ACHN (cell line): ENCODE data around the gene TP53TG5.

Experiments
- DNase-seq: peaks from one replicate; pipeline ENCODE4 v3.0.0-alpha.2; 2015
- in situ Hi-C: cut with HindIII; loops from 2 replicates; pipeline ENCODE4 v1.10.0; 2017; ENCODE audit warnings: low sequenced_read_pairs, low pct_ligation_motif_present, low pct_unique_long_range_greater_than_20kb

The TP53TG5 gene

DNA sequence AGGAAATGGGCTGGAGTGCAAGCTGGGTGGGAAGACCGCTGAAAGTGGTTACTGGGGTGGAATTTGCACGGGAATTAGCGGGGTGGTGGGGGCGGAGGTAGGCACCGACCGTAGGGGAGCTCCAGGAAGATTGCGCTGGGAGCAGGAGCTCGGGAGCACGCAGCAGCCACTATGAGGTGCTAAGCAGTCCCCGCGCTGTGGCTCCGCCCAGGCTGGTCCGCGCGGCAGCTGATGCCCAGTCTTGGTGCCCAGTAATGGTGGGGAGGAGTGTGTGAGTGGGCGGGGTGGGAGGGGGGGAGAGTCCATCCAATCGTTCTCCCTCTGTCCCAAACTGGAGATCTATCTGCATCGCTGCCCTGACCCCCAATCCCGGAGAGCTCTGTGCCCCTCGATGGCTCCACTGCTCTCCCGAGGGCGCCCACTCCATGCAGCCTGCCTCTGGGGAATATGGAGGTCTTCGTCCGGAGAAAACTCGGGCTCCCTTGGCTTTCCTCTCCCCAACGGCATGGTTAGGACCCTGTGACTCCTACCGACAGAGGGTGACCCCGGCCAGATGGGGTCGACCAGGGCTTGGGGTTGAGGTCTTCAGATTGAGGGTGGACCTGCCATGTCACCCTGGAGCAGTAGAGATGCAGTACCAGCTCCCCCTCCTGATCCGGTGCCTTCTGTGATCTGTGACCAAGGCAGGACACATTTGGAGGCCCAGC lies 5.3 kb downstream of the TP53TG5 start:
- peak; percentile 75 for DNase-seq
- in situ Hi-C loops, result no loop called here

DNA sequence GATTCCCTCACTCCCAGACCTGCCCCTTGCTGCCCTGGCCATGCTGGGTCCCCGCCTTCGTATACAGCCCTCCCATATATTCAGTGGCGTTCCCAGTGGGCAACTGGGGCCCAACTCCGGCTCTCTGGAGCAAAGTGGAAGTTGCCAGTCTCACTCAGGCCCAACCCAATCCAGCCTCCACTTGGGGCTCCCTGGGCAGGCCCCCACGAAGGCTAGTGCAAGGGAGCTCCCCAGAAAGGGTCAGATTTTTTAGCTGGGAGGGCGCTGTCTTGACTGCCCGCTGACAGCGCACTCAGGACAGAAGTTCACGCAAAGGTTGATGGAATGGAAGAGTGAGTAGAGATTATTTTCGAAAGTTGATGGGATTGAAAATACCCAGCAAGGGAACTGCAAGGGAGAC lies 5.9 kb downstream of the TP53TG5 start:
- in situ Hi-C loops, result no loop called here
- no peak for DNase-seq

DNA sequence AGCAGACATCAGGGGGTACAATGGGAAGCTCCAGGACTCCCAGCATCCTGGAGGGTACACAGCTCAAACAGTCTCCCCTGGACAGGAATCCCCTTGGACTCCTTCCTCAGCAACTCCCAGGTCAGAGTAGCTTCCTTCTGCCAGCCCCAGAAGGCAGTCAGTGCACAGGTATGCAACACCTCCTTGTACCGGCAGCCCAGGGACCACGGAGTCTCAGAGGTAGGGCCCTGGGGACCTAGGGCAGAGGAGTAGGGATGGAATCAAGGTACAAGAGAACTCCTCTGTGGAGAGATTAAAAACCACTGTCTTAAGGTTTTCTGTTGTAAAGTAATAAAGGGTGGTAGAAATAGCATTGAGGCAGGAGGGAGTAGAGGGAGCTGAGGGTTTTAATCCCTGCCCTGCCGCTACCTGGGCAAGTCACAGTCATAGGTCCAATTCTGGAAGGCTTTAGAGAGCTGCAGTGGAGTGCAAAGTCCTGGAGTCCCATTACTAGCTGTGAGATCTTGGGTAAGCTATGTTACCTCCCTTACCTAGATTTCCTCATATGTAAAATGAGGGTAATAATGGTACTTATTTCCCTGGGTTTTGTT lies 7.5 kb downstream of the TP53TG5 start:
- in situ Hi-C loops, result no loop called here
- DNase-seq, result no peak

DNA sequence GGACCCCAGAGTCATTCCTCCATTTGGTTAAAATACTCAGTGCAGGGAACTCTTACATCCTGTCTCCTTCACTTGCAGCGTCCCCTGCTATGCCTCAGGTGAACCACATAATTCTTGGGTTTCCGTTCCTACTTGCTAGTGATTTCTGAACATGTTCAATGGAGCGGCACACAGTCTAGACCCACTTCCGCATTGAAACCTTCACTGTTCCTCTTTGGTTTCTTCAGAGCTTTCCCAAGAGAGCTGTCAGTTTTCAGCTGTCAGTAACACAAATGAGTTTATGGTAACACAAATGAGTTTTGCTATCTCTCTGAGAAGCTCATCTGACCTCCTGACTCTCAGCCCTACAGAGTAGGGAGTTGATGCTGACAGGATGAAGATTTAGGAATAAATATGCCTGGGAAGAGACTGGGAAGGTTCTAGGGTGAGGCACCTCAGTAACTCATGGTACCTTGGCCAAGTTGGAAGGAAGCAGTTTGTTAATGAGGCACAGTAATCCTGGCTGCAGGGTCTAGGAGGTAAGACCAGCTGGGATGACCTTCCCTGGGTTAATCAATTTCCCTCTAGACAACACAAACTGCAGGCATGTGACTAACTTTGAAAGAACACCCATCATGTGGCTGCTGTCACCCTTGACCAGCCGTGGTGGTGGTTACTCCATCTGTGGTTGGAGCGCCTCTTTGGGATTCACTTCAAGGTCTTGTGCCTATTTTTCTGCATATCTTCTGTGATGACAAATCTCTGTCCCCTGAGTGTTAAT lies 9.7 kb downstream of the TP53TG5 start:
- DNase-seq, result no peak
- in situ Hi-C loops, result no loop called here

DNA sequence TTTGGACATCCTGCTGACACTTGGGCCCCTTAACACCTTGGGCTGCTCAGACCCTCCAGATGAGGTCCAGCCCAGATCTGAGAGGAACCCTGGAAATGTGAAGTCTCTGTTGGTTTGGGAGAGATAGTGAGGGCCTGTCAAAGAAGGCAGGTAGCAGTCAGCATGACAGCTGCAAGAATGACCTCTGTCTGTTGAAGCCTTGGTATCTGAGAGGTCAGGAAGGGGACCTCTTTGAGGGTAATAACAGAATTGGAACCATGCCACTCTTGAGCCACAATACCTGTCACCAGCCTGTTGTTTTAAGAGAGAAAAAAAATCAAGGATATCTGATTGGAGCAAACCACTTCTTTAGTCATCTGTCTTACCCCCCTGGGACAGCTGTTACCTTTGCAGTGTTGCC lies 11.0 kb downstream of the TP53TG5 start:
- in situ Hi-C loops, result no loop called here
- no peak for DNase-seq

DNA sequence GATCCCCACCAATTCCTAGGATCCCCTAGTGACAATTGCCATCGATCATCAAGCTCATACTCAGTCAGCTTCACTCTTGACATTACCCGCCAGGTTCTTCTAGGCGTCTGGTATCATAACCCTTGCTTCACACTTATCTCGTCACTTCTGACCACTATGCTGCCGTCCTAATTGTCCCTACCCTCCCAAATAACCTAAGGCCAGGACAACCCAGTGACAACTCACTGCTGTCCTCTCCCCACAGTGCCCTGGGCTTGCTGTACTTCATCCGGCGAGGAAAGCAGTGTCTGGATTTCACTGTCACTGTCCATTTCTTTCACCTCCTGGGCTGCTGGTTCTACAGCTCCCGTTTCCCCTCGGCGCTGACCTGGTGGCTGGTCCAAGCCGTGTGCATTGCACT lies 11.5 kb downstream of the TP53TG5 start:
- in situ Hi-C loops, result no loop called here
- no peak for DNase-seq

DNA sequence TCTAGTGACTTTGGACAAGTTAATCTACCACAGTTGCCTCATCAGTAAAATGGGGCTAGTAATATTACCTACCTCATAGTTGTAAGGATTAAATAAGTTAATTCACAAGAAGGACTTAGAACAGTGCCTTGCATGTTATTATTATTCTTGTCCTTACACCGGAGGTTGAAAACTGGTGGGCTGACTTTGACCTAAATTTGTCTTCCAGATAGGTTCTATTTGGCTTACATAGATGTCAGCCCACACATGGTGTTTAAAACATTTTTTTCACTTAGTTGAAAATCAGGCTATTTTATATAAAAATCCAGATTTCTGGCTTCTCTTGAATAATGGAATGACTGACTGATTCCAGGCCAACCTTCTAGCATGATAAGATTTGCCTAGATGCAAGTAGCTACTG lies 11.9 kb downstream of the TP53TG5 start:
- no peak for DNase-seq
- in situ Hi-C loops, result no loop called here

DNA sequence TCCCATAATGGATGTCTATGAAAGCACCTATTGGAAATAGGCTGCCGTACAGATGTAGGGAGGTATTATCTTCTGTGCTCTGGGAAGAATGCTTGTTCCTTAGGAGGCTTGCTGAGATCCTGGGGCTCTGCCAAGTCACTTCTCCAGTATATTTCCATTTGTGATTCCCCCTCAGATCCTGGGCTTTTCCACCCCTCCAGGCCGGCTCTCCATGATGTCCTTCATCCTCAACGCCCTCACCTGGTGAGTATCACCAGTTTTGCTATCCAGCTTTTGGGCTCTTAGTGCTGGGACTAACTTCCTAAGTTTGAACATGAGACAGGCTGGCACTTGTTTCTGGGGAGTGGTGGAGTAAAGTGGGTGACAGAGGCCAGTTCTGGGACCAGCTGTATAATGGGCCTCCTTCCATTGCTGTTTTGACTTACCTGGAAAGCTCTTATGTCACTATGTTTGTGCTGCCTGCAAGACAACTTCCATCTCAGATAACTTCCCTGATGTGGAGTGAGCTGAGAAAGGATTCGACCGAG lies 12.6 kb downstream of the TP53TG5 start:
- in situ Hi-C loops, result no loop called here
- no peak for DNase-seq

DNA sequence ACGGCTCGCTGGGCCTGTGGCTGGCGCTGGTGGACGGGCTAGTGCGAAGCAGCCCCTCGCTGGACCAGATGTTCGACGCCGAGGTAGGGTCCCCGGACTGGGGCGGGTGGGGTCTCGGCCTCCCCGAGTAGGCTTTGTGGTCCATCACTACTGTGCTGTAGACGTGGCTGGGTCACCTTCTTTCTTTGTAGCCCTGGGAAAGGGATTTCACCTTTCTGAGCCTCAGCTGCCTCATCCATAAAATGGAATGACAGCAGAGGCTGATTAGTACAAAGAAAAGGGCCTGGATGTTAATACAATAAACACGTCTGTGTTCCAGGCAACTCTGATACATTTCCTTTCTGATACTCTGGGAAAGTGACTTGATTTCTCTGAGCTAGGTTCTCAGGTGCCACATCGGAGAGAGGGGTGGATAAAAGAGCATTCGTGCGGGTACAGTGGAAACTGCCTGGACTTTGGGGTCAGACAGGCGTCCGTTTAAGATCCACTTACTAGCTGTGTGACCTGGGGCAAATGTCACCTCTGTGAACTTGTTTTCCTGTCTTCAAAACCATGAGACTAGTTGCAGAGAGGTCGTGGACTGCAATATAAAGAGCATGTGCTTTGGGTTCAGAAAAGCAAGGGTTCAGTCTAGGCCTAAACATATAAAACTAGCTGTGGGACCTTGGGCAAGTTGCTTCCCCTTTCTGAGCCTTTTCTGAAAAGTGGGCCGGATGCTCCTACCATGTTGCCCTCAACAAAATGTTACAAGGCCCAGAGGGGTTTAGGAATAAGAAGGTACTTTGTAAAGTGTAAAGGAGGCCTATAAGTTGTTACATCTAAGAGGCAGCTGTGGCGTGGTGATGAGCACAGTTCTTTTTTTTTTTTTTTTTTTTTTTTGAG lies 14.3 kb downstream of the TP53TG5 start:
- no peak for DNase-seq
- in situ Hi-C loops, result no loop called here

DNA sequence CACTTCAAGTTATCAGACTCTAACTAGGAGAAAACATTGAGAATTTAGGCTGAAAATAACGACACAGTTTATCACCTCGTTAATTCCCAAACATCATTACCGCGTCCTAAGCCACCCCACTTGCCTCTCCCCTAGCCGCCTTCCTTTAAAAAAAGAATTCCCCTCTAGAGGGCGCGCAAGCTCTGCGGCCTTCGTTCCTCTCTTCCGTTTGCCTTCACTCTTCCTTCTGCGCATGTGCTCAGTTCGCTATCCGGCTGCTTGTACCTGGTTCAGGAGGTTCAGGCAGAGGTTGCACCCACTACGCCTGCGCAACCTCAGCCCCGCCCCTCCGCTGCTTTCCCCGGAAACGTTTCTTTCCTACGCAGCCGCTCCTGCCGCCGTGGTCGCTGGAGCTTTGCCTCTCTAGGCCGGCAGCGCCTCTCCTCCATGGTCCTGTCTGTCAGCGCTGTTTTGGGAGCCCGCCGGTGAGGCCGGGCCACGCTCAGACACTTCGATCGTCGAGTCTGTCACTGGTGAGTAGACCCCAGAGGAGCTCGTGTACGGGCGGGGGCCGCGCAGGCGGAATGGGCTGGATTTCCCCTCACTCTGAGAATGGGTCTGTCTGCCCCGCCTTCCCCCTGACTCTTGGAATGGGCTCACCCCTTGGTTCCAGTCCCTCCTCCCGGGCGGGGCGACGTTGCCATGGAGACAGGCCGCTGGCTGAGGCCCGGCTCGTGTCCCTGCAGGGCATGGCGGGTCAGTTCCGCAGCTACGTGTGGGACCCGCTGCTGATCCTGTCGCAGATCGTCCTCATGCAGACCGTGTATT lies 15.1 kb downstream of the TP53TG5 start, which contains the start of gene SYS1:
SYS1 (plus strand) TSS at position 353 of the 807 bp plus-strand sequence; CDS start at position 729, 376 bp downstream.
- in situ Hi-C loops, result no loop called here

DNA sequence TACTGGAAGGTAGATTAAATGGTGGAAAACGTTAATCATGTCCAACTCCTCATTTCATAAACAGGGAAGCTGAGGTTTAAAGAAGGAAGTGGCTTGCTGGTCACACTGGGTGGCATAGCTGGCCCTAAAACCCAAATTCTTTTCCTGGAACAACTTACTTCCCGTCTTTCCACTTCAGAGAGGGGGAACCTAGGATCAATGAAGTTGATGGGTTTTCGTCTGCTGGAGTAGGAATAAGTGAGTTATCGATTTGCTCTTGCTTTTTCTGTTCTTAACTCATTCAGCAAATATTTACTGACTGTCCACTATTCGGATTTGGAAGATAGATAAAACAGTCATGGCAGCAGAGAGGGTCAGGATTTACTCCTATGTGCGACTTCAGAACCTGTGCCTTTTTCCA lies 16.3 kb downstream of the TP53TG5 start:
- in situ Hi-C loops, result no loop called here
- DNase-seq, result no peak

More for the DNA sequence above, 15.1 kb downstream of the TP53TG5 start, which contains the start of gene SYS1:
- DNase-seq, result peak; percentile 96

DNA sequence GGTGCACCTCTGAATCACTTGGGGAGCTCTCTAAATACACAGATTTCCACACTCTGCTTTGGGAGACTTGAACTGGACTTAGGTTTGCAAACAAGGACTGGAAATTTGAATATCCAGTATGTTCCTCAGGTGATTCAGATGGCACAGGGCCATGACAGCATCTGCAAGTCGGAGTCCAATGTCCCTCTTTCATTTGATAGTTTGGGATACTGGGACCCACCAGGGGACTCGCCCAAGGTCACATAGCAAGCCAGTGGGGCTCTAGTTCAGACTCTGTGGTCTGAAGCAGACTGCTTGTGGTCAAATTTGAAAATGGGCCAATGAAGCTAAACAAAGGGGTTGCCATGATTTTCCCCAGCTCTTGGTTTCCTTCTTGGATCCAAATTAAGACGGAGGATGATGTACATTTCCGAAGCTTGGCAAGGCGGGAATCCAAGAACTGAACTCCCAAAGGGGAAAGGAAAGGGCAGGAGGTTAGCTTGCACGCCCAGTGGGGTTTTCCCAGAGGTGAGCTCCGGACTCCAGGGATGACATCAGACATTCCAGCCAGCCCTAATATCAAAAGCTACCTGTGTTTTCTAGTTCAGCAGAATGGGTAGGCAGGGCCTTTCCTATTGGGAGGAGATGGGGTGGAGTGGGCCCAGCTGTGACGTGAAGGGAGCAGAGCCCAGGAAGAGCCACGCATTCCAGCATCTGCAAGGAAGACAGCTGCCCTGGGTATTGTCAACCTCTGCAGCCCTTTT lies 18.5 kb downstream of the TP53TG5 start:
- no peak for DNase-seq
- in situ Hi-C loops, result no loop called here

DNA sequence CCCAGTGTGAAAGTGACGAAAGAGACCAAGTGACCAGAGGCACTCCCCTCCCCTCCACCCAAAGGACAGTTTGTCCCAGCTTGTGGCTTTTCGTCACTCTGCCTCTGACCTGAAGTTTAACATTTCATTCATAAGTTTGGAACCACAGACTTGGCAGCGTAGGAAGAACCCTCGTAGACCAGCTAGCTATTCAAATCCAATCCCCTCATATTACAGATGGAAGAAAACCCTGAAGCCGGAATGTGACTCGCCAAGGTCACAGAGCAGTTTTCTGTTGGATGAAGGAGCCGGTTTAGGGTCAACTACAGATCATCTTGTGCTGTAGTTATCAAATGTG lies 19.1 kb downstream of the TP53TG5 start:
- in situ Hi-C loops, result no loop called here
- DNase-seq, result no peak

DNA sequence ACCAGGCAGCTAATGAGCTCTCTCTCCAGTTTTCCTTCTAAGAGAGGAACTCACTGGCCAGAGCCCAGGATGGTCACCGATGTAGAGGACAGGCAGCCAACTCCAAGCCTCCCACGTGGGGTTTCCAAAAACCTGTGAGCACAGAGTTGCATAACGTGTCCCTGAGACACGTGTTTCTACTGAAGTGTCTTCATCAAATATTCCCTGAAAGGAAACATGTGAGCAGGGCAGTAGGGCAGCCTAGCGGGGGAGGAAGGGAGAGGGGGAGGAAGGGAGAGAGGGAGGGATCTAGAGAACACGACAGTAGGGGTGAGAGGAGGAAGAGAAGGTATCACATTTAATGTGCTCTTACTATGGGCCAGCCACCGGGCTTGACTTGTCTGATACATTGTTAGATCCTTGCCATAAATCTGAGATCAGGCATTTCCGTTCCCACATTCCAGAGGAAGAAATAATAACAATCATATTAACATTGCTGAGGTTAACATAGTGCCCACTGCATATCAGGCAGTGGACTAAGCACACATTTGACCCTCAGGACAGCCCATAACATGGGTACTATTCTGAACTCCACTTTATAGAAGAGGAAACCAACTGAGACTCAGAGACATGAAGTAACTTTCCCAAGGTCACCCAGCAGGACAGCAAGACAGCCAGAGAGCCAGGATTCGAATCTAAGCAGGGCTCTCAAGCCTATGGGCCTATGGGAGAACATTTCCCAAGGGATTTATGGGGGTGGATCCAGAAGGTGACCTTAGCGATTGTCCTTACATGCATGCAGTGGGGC lies 19.6 kb downstream of the TP53TG5 start:
- no peak for DNase-seq
- in situ Hi-C loops, result no loop called here

DNA sequence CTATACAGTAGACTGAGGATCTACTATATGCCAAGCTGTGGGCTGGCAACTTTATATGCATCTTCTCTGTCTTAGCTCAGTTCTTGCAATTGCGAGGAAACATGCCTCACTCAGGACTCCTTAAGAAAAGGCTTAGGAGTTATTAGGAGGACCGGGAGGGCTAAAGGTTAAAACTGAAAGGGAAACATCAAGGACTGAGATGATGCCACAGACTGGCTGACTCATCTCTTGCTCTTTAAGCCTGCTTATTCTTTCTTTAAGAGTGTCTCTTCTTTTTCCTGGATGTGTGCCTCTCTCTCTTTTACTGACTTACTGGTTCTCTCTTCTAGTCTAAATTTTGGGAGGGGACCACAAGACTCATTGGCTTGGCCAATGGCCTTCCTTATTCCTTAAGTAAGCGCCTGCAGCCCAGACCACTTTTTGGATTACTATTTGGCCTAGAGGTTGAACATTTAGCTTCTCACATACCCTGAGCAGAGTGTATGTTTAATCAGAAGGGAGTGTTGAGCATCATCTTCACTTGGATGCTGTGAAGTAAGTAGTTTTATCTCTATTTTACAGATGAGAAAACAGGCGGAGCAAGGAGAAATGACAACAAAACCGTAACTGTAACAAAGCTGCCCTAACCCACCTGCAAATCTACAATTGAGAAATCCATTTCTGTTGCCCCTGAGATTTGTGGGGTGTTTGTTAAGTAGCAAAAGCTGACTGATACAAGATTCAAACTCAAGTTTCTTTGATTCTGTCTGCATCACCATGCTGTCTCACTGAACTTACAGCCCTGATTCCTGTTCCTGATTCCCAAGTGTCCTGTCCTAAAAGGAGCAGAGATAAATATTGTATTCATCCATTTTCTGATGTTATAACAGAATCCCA lies 22.7 kb downstream of the TP53TG5 start:
- DNase-seq, result peak; percentile 50
- in situ Hi-C loops, result no loop called here
